LHCN-M2 (cell line): ENCODE data around the gene ERVK3-1. TPM values are rescaled to one million over a fixed set of nuclear protein-coding genes. Genes with fewer than 3 reads are reported as not detected.
A peak's percentile ranks its signal among the peaks of the same experiment; 100 is the strongest.
"Not testable (repeated sequence)": the region's sequence is repeated elsewhere in the genome, so short reads cannot be mapped to it uniquely, and the experiment has no call there.

Experiments used
- DNase-seq: peaks from one replicate; pipeline ENCODE4 v3.0.0-alpha.2; 2012; ENCODE audit warnings: low read depth
- total RNA-seq: library from RNA; depleted of rRNA; stranded (reverse); fragments of >200 nt; gene quantifications from 2 replicates; pipeline ENCODE4 v1.2.3, GENCODE V29; 2014

ERVK3-1 gene
- total RNA-seq, 1 experiment from 2014 or later: 59.9 TPM

GRCh38 chr19:58338825-58339558 lies 33.8 kb downstream of the ERVK3-1 start:
- DNase-seq: peak; percentile 10

- DNase-seq: no peak
Observed at GRCh38 chr19:58345558-58345957, 40.4 kb downstream of the ERVK3-1 start.

GRCh38 chr19:58346961-58347929 lies 42.1 kb downstream of the ERVK3-1 start:
- DNase-seq: peak; percentile 63

- DNase-seq: not testable (repeated sequence)
Observed at GRCh38 chr19:58348080-58348479, 42.9 kb downstream of the ERVK3-1 start.

- DNase-seq: no peak
Observed at GRCh38 chr19:58349590-58349989, 44.4 kb downstream of the ERVK3-1 start.

- DNase-seq: no peak
Observed at GRCh38 chr19:58350001-58350861, 45.1 kb downstream of the ERVK3-1 start.

- no peak for DNase-seq
Observed at GRCh38 chr19:58350871-58351557, 45.8 kb downstream of the ERVK3-1 start.

GRCh38 chr19:58351558-58351878 lies 46.3 kb downstream of the ERVK3-1 start:
- DNase-seq: no peak

GRCh38 chr19:58351990-58352755 lies 47.0 kb downstream of the ERVK3-1 start:
- DNase-seq: no peak

GRCh38 chr19:58352760-58353671 lies 47.8 kb downstream of the ERVK3-1 start, which contains the start of gene A1BG:
TSS of gene A1BG (minus strand) at chr19:58353492. CDS start at chr19:58353437, 55 bp downstream.
- DNase-seq: no peak

GRCh38 chr19:58353717-58354477 lies 48.7 kb downstream of the ERVK3-1 start:
- DNase-seq: no peak

- DNase-seq: no peak
Observed at GRCh38 chr19:58354478-58355030, 49.4 kb downstream of the ERVK3-1 start.

- no peak for DNase-seq
Observed at GRCh38 chr19:58355215-58355796, 50.1 kb downstream of the ERVK3-1 start.

- peak; percentile 29 for DNase-seq
Observed at GRCh38 chr19:58355908-58356765, 51.0 kb downstream of the ERVK3-1 start.

- no peak for DNase-seq
Observed at GRCh38 chr19:58356766-58357480, 51.7 kb downstream of the ERVK3-1 start.
